Thoracic aorta (tissue), 2 donors: Measurements from ENCODE around the gene SPOCK1. TPM values are rescaled to one million over a fixed set of nuclear protein-coding genes. Genes with fewer than 3 reads are reported as not detected.

ENCODE experiments used
- ATAC-seq: fragments of 150-250 bp; one replicate; pipeline ENCODE4 v1.8.0; 2017; ENCODE audit warnings: low read depth; ENCODE audit not compliant: insufficient number of reproducible peaks, low FRiP score
- DNase-seq: peaks from one replicate; pipeline ENCODE4 v3.0.0-alpha.2; 2020; ENCODE audit warnings: low spot score
- H3K27ac ChIP-seq, 2 donors: fragments of 200-600 bp; sonication (generic); 1 replicate in 1 of 2; 2 replicates in 1 of 2; pipeline ENCODE4 v1.5.1; 2016; ENCODE audit warnings: mild to moderate bottlenecking in 2 of 2, moderate library complexity in 2 of 2
- H3K27me3 ChIP-seq: fragments of 200-600 bp; sonication (generic); replicated peaks from 2 replicates; pipeline ENCODE4 v1.6.0; 2016; ENCODE audit warnings: mild to moderate bottlenecking; ENCODE audit not compliant: insufficient read depth
- H3K36me3 ChIP-seq: fragments of 200-600 bp; sonication (generic); one replicate; pipeline ENCODE4 v1.5.1; 2016
- H3K4me1 ChIP-seq, 2 donors: fragments of 200-600 bp; sonication (generic); 1 replicate in 1 of 2; 2 replicates in 1 of 2; pipeline versions ENCODE4 v1.5.1 to v1.6.0; 2016; ENCODE audit warnings: low read depth in 2 of 2, mild to moderate bottlenecking in 1 of 2; ENCODE audit not compliant: control insufficient read depth in 1 of 2
- H3K4me3 ChIP-seq: fragments of 200-600 bp; sonication (generic); 2 replicates; pipeline ENCODE4 v1.5.1; 2016; ENCODE audit warnings: mild to moderate bottlenecking
- H3K9me3 ChIP-seq: fragments of 200-600 bp; sonication (generic); 2 replicates; pipeline ENCODE4 v1.5.1; 2016
- CTCF ChIP-seq: fragments of 200-600 bp; sonication (generic); IDR thresholded peaks from one replicate; pipeline ENCODE4 v1.5.1; 2019; ENCODE audit warnings: antibody characterized with exemption
- total RNA-seq, 2 donors: library from RNA; depleted of rRNA; stranded (reverse); fragments of >200 nt; gene quantifications; one replicate each; pipeline versions ENCODE4 v1.1.0 to v1.2.3, GENCODE V29; 2016

The SPOCK1 gene
- total RNA-seq, 2 donors from 2014 or later: 25.2 to 43.2 TPM

GRCh38 chr5:137389042-137389441 lies 110.1 kb downstream of the SPOCK1 start:
- DNase-seq (no peak), ATAC-seq (no peak)
- Histone ChIP-seq H3K9me3 (no peaks in the 10 kb centered on the region), H3K27me3 (no peaks in the 10 kb centered on the region), H3K27ac (no peak overlapping the region), H3K36me3 (no peaks in the 10 kb centered on the region), H3K4me3 (no peak overlapping the region), H3K4me1 (no peaks in the 10 kb centered on the region)
- TF ChIP-seq CTCF: no peak

GRCh38 chr5:137385064-137385463 lies 114.1 kb downstream of the SPOCK1 start:
- no peak overlapping the region for H3K4me3 ChIP-seq
- DNase-seq: no peak
- H3K27me3 ChIP-seq: no peaks in the 10 kb centered on the region
- no peaks in the 10 kb centered on the region for H3K4me1 ChIP-seq
- H3K36me3 ChIP-seq: no peaks in the 10 kb centered on the region
- no peaks in the 10 kb centered on the region for H3K9me3 ChIP-seq
- ATAC-seq: no peak
- H3K27ac ChIP-seq: no peak overlapping the region
- no peak for TF ChIP-seq CTCF

GRCh38 chr5:137383909-137384308 lies 115.2 kb downstream of the SPOCK1 start:
- no peaks in the 10 kb centered on the region for H3K9me3 ChIP-seq
- no peaks in the 10 kb centered on the region for H3K4me1 ChIP-seq
- ATAC-seq (no peak), DNase-seq (no peak)
- TF ChIP-seq CTCF: no peak
- H3K36me3 ChIP-seq: no peaks in the 10 kb centered on the region
- H3K27ac ChIP-seq: no peak overlapping the region
- no peaks in the 10 kb centered on the region for H3K27me3 ChIP-seq
- H3K4me3 ChIP-seq: no peak overlapping the region

GRCh38 chr5:137381555-137381954 lies 117.6 kb downstream of the SPOCK1 start:
- DNase-seq: no peak
- ATAC-seq: no peak
- Histone ChIP-seq H3K27ac (no peak overlapping the region), H3K27me3 (no peaks in the 10 kb centered on the region), H3K9me3 (no peaks in the 10 kb centered on the region), H3K4me1 (peaks cover 0 to 12% of the 10 kb centered on the region in 2 donors), H3K36me3 (no peaks in the 10 kb centered on the region), H3K4me3 (no peak overlapping the region)
- no peak for TF ChIP-seq CTCF

GRCh38 chr5:137379555-137380286 lies 119.4 kb downstream of the SPOCK1 start:
- DNase-seq (no peak), ATAC-seq (no peak)
- TF ChIP-seq CTCF: no peak

More at GRCh38 chr5:137379555-137380286, 119.4 kb downstream of the SPOCK1 start:
- Histone ChIP-seq H3K4me1 (peaks cover 0 to 15% of the 10 kb centered on the region in 2 donors), H3K27ac (no peak overlapping the region), H3K9me3 (no peaks in the 10 kb centered on the region), H3K27me3 (no peaks in the 10 kb centered on the region), H3K36me3 (no peaks in the 10 kb centered on the region), H3K4me3 (no peak overlapping the region)
